HG02981 (cell line): ENCODE results near the gene CASP12.
A peak's percentile ranks its signal among the peaks of the same experiment; 100 is the strongest.

ENCODE experiments used
- ATAC-seq: cut with Tn5 transposase; IDR thresholded peaks from one replicate; pipeline ENCODE4 v1.9.1; 2021; ENCODE audit warnings: mild to moderate bottlenecking, moderate library complexity; ENCODE audit not compliant: unreplicated experiment

Gene CASP12

DNA sequence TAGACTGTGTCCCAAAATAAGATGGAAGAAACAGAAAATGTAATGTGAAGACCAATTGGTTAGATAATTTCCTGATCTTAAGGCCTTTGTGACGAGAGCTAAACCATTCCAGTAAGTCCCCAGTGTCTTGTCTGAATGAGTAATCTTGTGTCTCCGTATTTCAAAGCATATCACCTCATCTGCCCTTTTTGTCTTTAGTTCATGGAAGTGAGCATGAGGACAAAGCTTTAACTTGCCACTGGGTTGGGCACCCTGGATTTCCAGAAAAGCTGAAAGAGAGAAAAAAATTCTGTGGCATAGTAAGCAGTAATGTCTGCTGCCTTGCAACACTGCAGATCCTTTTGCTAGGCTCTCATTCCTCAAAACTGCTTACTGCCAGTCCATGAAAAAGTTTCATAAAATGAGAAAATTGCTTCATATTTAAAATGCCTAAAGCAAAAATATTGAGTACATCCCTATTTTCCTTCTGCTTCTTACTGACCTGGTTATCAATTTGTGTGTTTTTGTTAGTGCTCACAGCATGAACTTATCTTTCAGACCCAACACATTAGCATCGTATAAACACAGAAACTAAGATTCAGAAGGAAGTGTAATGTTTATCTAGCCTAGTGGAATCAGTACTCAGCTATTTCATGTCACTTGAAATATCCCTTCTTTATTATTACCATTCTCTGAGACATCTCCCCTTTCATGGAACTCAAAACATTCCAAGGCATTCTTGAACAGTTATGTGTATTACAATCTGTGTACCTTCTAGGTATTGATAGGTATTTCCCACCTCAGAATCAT is 5.3 kb downstream of the CASP12 start:
- no peak for ATAC-seq

DNA sequence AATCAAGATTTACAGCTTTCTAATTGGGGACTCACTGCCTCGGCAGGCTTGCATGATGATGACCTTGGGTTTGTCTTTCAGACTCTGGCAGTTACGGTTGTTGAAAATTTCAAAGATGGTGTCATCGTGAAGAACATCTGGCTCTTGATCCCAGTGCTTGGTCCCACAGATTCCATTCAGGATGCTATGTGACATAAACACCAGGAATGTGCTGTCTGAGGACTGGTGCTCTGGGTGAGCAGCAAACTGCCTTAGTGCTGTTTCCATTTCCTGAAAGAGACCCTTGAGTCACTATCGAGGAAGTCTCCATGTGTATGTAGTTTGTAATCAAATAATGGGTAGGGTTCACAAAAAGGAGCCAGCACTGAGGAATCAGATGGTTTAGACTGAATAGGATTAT is 7.1 kb downstream of the CASP12 start:
- ATAC-seq: no peak

DNA sequence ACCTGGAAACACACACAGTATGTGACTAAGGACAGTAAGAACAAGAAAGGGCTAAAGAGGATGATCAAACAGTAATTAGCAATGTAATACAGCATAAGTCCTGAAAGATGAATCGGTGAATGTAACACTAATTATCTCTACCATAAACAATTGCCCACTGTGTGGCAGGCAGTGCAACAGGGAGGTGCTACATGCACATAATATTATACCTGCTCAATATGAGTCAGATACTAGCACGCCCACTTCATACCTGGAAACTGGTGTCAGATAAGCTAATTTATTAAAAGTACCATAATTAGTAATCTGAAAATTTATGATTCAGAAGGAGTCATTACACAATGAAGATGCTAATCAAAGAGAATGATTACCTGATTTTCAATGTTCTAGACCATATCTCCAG is 14.9 kb downstream of the CASP12 start:
- no peak for ATAC-seq

DNA sequence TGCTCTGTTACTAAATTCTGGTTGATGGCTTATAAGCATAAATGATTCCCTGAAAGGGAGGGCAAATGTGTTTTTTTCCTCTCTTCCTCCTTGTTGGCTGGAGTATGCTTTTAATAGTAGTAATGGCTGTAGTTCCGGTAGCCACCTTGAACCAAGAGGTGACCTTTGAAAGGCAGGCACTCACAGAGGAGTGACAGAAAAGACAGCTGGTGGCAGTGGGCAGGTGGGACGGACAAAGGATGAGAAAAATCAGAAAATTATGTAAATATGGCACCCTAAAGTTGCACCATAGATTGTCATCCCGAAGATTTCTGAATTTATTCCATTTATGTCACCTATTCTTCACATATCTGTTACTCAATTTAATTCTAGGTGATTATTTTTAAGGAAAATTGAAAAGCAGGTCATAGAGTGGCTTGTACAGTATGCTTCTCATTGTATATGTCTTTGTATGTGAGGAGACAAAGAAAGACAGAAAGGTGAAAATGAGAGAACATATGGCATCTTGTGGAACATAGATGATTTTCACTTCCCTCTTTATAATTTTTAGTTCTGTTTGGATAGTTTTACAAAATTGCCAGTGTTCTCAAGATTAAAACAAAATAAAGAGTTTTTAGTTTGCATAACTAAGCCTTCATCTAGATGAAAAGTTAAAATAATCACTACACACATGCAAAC is 17.0 kb downstream of the CASP12 start:
- peak; percentile 76 for ATAC-seq

DNA sequence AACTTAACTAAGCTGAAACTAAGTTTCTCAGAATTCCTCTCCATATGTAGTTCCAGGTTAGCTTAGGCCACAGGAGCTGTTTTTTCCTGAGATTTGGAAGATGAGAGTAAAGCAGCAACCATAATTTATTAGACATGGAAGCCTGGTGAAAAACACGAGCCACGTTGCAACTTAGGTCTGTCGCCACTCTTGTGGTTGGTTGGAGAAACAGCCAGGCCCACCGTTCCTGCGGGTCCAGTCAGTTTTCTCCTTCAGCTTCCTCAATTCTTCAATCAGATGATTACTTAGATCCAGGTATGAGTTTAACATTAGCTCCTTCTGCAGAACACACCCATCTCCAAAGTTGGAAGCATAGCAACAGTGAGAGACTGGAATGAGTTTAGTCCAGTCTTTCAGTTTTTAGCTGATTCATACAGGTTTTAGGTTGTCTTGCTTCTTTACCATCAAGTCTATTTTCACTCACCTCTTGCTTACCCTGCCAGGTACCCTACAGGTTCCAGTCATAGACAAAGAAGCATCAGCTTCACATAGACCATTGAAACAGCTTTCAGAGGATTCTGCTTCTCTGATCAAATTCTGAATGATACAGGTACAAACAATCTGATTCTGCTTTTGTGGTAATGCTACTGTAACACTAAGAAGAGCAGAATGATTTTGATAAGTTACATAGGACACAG is 18.6 kb downstream of the CASP12 start:
- no peak for ATAC-seq

DNA sequence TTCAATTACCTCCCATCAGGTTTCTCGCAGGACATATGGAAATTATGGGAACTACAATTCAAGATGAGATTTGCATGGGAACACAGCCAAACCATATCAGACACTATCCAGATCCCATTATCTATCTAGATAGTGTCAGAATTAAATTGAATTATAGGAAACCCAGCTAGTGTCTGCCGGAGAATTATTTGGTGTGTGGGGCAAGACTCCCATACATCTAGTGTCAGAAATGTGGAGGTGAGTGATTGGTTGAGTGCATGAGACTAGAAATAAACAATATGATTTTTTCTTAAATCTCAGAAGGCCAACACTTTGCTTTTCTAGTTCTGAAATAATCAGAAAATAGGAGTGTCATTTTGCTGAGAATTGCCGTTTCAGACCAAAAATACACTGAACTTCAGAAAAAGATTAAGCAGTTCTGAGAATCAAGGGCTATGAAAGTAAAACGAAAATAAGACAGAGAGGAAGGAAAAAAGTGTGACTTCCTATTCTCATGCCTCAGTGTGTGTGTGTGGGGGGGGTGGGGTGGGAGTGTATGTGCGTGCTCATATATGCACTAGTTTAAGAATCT is 21.3 kb downstream of the CASP12 start:
- no peak for ATAC-seq

DNA sequence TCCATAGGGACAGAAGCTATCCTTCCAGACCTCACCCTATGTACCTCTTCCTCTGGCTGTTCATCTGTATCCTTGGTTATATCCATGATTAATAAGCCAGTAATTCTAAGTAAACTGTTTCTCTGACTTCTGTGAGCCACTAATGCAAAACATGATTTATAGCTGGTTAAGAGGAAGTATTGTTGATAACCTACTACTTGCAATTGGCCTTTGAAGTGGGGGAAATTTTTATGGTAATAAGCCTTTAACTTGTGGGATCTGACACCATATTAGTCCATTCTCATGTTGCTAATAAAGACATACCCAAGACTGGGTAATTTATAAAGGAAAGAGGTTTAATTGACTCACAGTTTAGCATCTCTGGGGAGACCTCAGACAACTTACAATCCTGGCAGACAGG is 21.9 kb downstream of the CASP12 start:
- no peak for ATAC-seq

DNA sequence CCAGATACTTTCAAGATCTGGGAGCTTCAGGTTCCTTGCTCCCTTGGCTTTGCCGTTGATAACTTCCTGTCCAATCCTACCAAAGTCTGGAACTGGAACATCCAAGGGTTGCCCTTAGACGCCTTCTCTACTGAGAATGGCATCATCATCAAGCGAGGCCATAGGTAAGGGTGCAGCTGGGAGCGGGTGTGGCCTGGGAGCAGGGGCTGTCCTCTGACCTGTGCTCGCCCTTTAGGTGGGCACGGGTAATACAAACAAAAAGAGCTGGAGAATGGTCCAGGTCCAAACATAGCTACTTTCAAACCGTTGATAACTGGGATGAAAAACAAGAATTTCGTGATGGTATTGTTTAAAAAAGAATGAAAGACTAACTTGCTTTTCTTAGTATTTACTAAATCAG is 25.0 kb downstream of the CASP12 start:
- no peak for ATAC-seq

DNA sequence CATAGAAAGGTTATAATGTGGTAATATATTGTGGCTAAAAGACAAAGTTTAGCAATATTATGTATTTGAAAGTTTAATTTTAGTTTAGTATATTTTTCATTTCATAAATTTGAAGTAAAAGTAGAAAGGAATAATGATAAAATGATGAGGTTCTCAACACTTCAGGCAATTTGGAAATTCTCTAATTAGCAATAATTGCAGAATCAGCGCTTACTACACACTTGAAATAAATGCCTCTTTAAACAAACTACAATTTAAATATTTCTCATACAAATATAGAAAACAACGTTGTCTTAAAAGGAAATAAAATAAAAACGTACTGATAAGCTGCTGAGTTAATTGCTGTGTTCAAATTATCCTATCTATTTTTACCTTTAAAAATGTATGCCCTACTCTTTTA is 25.9 kb downstream of the CASP12 start:
- ATAC-seq: no peak

DNA sequence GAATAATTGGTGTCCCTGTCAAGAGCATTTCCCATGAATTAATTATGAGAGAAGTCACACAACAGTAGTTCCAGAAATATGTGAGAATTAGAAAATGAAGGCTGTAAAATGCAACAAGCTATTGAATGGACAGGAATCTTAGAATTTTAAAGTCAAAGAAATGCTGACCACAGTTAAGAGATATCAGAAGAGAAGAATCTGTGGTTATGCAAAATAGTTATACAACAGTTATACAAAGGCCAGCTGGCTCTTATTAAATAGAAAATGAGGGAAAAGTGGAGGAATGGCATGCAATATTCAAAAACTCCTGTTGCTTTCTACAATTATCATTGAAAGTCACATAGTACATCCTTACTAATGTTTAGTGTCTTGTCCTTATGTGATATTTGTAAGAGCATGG is 27.4 kb downstream of the CASP12 start:
- no peak for ATAC-seq

DNA sequence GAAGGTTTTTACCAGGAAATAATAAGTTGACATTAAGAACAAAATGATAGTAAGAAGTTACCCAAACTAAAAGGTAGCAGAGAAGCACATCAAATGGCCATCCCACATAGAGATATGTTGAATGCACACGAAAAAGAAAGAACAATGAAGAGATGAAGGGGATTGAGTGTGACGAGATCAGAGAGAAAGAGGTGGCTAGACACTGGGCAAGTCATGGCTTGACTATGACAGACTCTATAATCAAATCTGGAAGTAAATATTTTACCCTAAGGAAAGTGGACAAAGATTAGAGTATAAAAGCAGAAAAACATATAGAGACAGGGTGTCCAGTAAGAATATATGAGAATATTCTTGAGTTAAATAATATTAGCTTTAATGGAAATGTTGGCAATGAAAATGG is 31.4 kb downstream of the CASP12 start:
- ATAC-seq: no peak

DNA sequence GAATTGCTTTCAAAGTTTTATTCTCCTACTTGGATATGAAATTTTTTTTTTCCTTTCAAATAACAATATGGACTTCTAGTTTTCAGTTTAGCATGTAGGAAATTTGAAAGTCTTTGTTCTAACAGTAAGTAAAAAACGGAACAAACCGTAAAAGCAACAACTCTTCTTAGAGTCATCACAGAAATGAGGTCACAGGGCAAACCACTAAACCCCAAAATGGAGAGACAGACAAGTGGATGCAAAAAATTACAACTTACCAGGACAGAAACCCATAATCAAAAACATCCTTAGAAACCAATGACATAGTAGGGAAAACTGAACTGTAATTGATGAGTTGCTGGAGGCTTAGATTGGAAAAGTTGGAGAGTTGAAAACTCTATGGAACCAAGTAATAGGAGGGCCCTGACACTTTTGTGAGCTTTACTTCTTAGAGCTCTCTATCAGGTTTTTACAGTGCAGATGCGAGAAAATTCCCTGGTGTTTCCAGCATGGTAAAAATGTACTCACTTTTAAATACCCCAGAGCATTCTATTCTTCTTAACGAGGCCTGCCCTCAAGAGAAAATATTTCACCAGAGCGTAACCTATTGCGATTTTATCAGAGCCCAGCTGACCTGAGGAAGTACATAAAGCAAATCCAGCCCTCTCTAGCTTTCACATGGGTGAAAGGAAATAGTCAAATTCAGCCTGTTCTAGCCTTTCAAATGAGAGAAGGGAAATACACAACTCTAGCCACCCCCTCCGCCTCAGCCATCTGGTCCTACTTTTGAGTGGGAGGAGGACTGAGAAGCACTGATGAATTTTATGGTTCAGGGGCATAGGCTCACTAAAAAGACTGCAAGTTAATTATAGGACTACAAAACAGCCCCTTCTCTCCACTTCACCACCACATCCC is 39.1 kb downstream of the CASP12 start:
- ATAC-seq: no peak

DNA sequence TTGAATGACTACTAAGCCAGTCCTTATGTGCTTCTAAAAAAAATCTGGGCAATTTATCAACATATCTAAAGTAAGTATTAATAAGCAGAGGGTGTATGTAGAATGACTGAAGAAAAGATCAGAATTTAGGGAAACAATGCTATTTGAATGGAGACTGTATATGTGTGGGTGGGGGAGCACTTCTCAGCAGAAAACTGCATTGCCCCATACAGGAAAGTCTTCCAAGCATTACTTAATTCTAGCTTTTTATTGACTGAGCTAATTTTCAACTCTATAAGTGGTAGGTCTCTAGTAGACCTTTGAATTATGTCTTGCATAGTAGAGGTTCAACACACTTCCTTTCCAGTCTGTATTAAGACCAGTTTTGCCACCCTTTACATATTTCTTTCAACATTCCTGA is 41.7 kb downstream of the CASP12 start:
- no peak for ATAC-seq

DNA sequence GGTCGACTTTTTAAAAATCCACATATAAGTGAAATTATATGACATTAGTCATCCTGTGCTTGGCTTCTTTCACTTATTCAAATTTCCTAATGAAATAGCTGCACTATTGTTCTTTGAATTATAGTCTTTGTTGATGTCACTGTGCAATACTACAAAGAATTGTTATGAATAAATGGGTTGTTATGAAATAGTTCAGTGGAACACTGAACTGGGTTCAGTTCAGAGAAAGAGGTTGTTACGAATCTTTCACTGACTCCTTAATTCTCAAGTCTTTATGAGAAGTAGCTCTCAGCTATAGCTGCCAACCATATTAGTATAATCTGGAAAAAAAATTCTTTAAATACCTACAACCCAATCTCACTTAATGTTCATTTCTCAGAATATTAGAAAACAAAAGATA is 42.3 kb downstream of the CASP12 start:
- ATAC-seq: no peak

DNA sequence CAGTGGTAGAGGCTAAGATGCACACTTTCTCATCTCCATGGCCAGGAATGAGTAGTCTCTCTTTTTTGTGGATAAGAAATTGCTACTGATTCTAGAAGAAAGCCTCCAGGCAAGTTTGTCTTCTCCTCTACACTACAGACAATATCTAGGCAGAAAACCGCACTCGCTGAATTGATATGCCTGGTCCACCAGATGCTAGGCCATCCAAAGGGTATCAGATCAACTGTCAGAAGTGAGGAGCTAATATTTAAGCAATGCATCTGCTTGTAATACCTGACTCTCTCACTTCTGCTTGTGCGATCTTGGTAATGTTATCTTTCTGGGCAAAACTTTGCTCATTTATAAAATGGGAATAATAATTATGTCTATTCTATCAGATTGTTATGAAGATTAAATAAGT is 45.0 kb downstream of the CASP12 start:
- ATAC-seq: no peak

DNA sequence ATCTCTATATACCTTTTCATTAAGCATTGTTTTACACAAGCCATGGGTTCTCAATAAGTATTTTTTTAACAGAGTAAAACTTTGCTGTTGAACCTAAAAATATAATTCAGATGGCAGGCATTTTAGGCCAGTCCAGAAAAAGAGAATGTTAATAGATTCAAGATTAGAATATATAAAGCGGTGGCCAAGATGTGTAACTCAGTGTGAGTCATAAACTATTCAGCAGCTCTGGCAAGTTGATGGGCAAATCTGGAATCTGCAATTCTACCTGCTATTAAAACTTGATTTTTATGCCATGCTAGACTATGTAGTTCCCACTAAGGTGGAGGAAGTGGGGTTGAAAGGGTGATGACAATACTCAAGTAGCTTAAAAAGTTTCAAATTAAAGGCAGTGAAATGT is 45.4 kb downstream of the CASP12 start:
- no peak for ATAC-seq

DNA sequence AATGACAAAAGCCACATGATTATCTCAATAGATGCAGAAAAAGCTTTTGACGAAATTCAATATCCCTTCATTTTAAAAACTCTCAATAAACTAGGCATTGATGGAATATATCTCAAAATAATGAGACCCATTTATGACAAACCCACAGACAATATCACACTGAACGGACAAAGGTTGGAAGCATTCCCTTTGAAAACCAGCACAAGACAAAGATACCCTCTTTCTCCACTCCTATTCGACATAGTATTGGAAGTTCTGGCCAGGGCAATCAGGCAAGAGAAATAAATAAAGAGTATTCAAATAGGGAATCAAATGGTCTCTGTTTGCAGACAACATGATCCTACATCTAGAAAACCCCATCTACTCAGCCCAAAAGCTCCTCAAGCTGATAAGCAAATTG is 52.0 kb downstream of the CASP12 start:
- ATAC-seq: no peak

DNA sequence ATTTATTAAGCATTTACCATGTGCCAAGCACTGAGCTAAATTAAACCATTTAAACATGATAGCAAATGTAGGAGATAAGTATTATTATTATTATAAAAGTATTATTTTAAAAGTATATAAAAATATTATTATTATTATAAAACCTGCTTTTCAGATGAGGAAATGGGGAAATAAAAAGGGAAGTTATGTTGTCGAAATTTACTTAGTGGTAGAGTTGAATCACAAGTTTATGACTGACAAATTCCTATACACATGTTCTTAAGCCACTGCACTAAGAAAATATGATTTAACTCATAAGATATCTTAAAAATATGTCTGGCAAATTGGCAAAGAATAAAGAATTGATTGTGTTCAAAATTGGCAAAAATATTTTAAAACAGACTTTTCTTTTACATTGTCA is 53.8 kb downstream of the CASP12 start:
- ATAC-seq: no peak

DNA sequence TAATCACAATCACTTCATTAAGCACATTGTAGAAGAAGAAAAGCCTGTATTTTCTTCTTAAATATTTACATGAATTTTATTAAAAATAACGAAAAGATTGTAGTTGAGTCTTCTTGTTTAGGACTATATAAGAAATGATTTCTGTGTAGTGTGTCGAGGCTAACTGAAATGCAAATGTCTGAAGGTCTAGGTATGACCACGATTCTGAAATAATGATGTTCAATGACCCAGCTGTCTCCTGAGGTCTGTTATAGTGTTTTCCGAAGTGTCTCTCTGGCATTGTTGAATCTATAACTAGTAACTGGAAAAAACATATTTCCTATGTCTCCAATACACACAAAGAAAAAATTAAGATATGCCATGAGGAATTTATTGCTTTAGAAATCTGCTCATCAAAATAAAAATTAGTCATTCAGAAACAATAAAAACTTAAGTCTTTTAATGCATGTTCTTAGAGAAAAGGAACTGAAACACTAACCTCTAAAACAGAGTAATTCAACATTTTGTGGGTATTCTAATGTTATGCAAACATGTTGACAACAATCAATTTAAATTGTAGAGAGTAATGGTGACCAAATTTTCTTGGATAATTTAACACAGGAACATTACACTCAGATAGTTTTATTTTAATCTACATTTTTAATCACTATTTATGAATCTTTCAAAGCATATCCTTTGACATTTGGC is 55.0 kb downstream of the CASP12 start:
- peak; percentile 63 for ATAC-seq

DNA sequence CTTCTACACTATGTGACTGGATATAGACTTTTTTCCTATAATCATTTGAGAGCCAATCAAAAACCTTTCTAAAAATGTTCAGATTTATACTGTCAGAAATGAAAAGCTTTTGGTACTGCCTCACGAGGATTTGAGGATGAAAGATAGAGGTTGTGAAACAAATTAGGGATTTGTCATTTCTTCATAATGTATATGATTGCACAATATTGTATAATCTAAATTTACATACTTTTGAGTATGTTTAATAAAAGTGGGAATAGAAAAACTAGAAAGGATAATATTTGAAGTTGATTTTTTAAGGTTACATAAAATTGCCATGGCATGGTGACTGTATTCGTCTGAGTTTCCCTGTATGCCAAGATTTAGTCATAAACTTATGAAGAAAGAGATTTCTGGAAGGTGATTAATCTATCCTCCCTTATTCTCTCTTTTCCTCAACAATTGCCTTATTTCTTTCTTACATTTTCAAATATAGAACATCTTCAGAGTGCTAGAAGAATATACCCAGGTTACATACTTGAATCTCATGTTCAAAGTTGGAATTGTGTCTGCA is 56.2 kb downstream of the CASP12 start:
- ATAC-seq: no peak
